H1 (cell line): ENCODE results near the gene TECPR2. TPM values are rescaled to one million over a fixed set of nuclear protein-coding genes. Genes with fewer than 3 reads are reported as not detected.

Experiments
- CHD2 ChIP-seq: IDR thresholded peaks from 2 replicates; pipeline ENCODE4 v1.6.1; 2012; ENCODE audit warnings: low read length, improper control_type of control experiment
- CREB1 ChIP-seq: IDR thresholded peaks from 2 replicates; pipeline ENCODE4 v1.6.1; 2012; ENCODE audit warnings: inconsistent platforms
- EP300 ChIP-seq, 2 experiments: IDR thresholded peaks; 1 replicate in 1 of 2; 2 replicates in 1 of 2; pipeline ENCODE4 v1.6.1; 2011 to 2012; ENCODE audit warnings: low read depth in 2 of 2, low read length in 2 of 2, mild to moderate bottlenecking in 2 of 2, borderline replicate concordance in 1 of 2, inconsistent platforms in 1 of 2, moderate library complexity in 1 of 2
- JUN ChIP-seq: IDR thresholded peaks from 2 replicates; pipeline ENCODE4 v1.6.1; 2011; ENCODE audit warnings: low read depth, mild to moderate bottlenecking, improper control_type of control experiment, low read length
- RFX5 ChIP-seq: IDR thresholded peaks from 2 replicates; pipeline ENCODE4 v1.6.1; 2011; ENCODE audit warnings: low read depth, low read length, improper control_type of control experiment, borderline replicate concordance
- SAP30 ChIP-seq: fragments of 300-600 bp; sonication (generic); IDR thresholded peaks from 2 replicates; pipeline ENCODE4 v1.7.1; 2012; ENCODE audit warnings: low read length, moderate library complexity, mild to moderate bottlenecking, inconsistent platforms; ENCODE audit not compliant: insufficient read depth, insufficient replicate concordance
- polyA plus RNA-seq, 7 experiments: library from polyadenylated mRNA; depleted of rRNA in 3 of 7; stranded (reverse) in 5 of 7; unstranded in 2 of 7; fragments of >200 nt in 5 of 7; fragments of 200-250 nt in 2 of 7; gene quantifications; 1 replicate in 5 of 7; 2 replicates in 1 of 7; 4 replicates in 1 of 7; pipeline versions ENCODE4 v1.2.1 to v1.2.3, GENCODE V29; 2011 to 2013; ENCODE audit warnings: missing spikeins in 2 of 7, mixed read lengths in 2 of 7
- total RNA-seq: library from RNA; stranded (reverse); fragmentation: NEBNext Ultra II Directional; extraction: Animal tissue kit (Norgen Biotek cat#: 25700); gene quantifications from 2 replicates; pipeline ENCODE4 v1.2.1, GENCODE V29; 2021

Gene TECPR2
- total and polyA plus RNA-seq, 2 of the 8 experiments (the other 6 are each of a cell fraction or from before 2014, with no cell fraction given), result 6.8 to 19.4 TPM

GRCh38 chr14:102473559-102473958 lies 110.8 kb downstream of the TECPR2 start (continued):
- TF ChIP-seq CREB1 (no peak), SAP30 (no peak), EP300 (IDR thresholded peaks at IDR 0.05; ENCODE audit: borderline replicate concordance in 1 of 2, low read depth in 2 of 2, low read length in 2 of 2) (no peak), RFX5 (no peak), JUN (no peak), CHD2 (no peak)
